ENCODE results near the gene MROH2B.

Gene MROH2B

GRCh38 chr5:41071242-41071641 is at the start of gene MROH2B:
TSS of gene MROH2B (minus strand) at chr5:41071342. CDS start at chr5:41070852, 490 bp downstream.
- no peak for ATAC-seq
- no peak for TF ChIP-seq ZNF8 (CRISPR knock-in tag; IDR thresholded peaks at IDR 0.05)
- TF ChIP-seq ESRRG (CRISPR knock-in tag; IDR thresholded peaks at IDR 0.05): no peak
- no peak for TF ChIP-seq GLIS3 (CRISPR knock-in tag; IDR thresholded peaks at IDR 0.05)
- TF ChIP-seq ZNF70 (CRISPR knock-in tag; IDR thresholded peaks at IDR 0.05): no peak
- no peak for TF ChIP-seq TCF4 (CRISPR knock-in tag; IDR thresholded peaks at IDR 0.05; ENCODE audit: borderline replicate concordance)
- no peak for TF ChIP-seq ISL1 (CRISPR knock-in tag; IDR thresholded peaks at IDR 0.05)
- no peak for TF ChIP-seq PPARA (CRISPR knock-in tag; IDR thresholded peaks at IDR 0.05; ENCODE audit: borderline replicate concordance)
- TF ChIP-seq BACH2 (CRISPR knock-in tag; IDR thresholded peaks at IDR 0.05; ENCODE audit: borderline replicate concordance): no peak
- TF ChIP-seq SNAI2 (CRISPR knock-in tag; IDR thresholded peaks at IDR 0.05): no peak
- no peak for TF ChIP-seq CSDC2 (CRISPR knock-in tag; IDR thresholded peaks at IDR 0.05)
- TF ChIP-seq, protein P1, sequence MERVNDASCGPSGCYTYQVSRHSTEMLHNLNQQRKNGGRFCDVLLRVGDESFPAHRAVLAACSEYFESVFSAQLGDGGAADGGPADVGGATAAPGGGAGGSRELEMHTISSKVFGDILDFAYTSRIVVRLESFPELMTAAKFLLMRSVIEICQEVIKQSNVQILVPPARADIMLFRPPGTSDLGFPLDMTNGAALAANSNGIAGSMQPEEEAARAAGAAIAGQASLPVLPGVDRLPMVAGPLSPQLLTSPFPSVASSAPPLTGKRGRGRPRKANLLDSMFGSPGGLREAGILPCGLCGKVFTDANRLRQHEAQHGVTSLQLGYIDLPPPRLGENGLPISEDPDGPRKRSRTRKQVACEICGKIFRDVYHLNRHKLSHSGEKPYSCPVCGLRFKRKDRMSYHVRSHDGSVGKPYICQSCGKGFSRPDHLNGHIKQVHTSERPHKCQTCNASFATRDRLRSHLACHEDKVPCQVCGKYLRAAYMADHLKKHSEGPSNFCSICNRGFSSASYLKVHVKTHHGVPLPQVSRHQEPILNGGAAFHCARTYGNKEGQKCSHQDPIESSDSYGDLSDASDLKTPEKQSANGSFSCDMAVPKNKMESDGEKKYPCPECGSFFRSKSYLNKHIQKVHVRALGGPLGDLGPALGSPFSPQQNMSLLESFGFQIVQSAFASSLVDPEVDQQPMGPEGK (CRISPR knock-in tag; IDR thresholded peaks at IDR 0.05; ENCODE audit: borderline replicate concordance): no peak
- no peak for TF ChIP-seq RARB (CRISPR knock-in tag; IDR thresholded peaks at IDR 0.05)
- TF ChIP-seq, protein P2, sequence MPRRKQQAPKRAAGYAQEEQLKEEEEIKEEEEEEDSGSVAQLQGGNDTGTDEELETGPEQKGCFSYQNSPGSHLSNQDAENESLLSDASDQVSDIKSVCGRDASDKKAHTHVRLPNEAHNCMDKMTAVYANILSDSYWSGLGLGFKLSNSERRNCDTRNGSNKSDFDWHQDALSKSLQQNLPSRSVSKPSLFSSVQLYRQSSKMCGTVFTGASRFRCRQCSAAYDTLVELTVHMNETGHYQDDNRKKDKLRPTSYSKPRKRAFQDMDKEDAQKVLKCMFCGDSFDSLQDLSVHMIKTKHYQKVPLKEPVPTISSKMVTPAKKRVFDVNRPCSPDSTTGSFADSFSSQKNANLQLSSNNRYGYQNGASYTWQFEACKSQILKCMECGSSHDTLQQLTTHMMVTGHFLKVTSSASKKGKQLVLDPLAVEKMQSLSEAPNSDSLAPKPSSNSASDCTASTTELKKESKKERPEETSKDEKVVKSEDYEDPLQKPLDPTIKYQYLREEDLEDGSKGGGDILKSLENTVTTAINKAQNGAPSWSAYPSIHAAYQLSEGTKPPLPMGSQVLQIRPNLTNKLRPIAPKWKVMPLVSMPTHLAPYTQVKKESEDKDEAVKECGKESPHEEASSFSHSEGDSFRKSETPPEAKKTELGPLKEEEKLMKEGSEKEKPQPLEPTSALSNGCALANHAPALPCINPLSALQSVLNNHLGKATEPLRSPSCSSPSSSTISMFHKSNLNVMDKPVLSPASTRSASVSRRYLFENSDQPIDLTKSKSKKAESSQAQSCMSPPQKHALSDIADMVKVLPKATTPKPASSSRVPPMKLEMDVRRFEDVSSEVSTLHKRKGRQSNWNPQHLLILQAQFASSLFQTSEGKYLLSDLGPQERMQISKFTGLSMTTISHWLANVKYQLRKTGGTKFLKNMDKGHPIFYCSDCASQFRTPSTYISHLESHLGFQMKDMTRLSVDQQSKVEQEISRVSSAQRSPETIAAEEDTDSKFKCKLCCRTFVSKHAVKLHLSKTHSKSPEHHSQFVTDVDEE (CRISPR knock-in tag; IDR thresholded peaks at IDR 0.05): no peak
- no peak for TF ChIP-seq CSRNP3 (CRISPR knock-in tag; IDR thresholded peaks at IDR 0.05)

- no peak for TF ChIP-seq CSRNP3 (CRISPR knock-in tag; IDR thresholded peaks at IDR 0.05)
- TF ChIP-seq ZFP3 (CRISPR knock-in tag; IDR thresholded peaks at IDR 0.05): no peak
- TF ChIP-seq OSR1 (CRISPR knock-in tag; IDR thresholded peaks at IDR 0.05): no peak
- TF ChIP-seq BACH2 (CRISPR knock-in tag; IDR thresholded peaks at IDR 0.05; ENCODE audit: borderline replicate concordance): no peak
- no peak for TF ChIP-seq ZNF565 (CRISPR knock-in tag; conservative IDR thresholded peaks at IDR 0.05; ENCODE audit: low read depth)
- TF ChIP-seq ZC3H10 (CRISPR knock-in tag; IDR thresholded peaks at IDR 0.05): no peak
- TF ChIP-seq ARNTL (CRISPR knock-in tag; IDR thresholded peaks at IDR 0.05; ENCODE audit: borderline replicate concordance, low read depth): no peak
- ATAC-seq: no peak
These were observed 49.5 kb upstream of the MROH2B start for GRCh38 chr5:41120600-41120999.

DNA sequence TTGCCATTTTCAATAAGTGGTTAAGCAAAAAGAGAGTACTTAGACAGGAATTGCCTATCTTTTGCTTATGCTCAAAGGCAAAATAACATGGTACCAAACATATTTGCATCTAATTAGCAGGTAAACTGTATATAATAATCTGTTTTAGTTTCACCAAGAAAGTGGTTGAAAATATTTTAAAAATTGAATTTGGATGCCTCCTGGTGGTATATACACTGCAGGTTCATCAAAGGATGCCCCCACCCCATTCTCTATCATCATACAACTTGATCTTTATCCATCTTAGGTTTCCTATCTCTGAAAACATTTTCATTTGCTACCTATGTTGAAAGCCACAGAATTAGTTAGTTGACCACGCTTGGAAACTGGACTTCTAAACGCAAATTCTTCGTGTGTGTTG is 47.0 kb upstream of the MROH2B start:
- no peak for TF ChIP-seq CSDC2 (CRISPR knock-in tag; IDR thresholded peaks at IDR 0.05)
- no peak for TF ChIP-seq TOX (CRISPR knock-in tag; IDR thresholded peaks at IDR 0.05; ENCODE audit: borderline replicate concordance)
- no peak for TF ChIP-seq ARNTL (CRISPR knock-in tag; IDR thresholded peaks at IDR 0.05; ENCODE audit: borderline replicate concordance, low read depth)
- no peak for TF ChIP-seq RARB (CRISPR knock-in tag; IDR thresholded peaks at IDR 0.05)
- TF ChIP-seq, protein P2 (CRISPR knock-in tag; IDR thresholded peaks at IDR 0.05): no peak
- TF ChIP-seq TCF4 (CRISPR knock-in tag; IDR thresholded peaks at IDR 0.05; ENCODE audit: borderline replicate concordance): no peak
- TF ChIP-seq ZFP3 (CRISPR knock-in tag; IDR thresholded peaks at IDR 0.05): no peak
- TF ChIP-seq GLIS3 (CRISPR knock-in tag; IDR thresholded peaks at IDR 0.05): no peak
- TF ChIP-seq CSRNP3 (CRISPR knock-in tag; IDR thresholded peaks at IDR 0.05): no peak
- no peak for TF ChIP-seq ZNF565 (CRISPR knock-in tag; conservative IDR thresholded peaks at IDR 0.05; ENCODE audit: low read depth)
- TF ChIP-seq, protein P1 (CRISPR knock-in tag; IDR thresholded peaks at IDR 0.05; ENCODE audit: borderline replicate concordance): no peak
- TF ChIP-seq ISL1 (CRISPR knock-in tag; IDR thresholded peaks at IDR 0.05): no peak
- no peak for ATAC-seq
